GM12891 (cell line): Measurements from ENCODE around the gene FAM20C.

Source experiments
- POLR2A ChIP-seq: IDR thresholded peaks from 2 replicates; pipeline ENCODE4 v1.6.1; 2011; ENCODE audit warnings: low read depth, low read length, control low read depth
- POLR2AphosphoS5 ChIP-seq: IDR thresholded peaks from 2 replicates; pipeline ENCODE4 v1.6.1; 2011; ENCODE audit warnings: low read depth, low read length, control low read depth
- POU2F2 ChIP-seq: IDR thresholded peaks from 2 replicates; pipeline ENCODE4 v1.6.1; 2011; ENCODE audit warnings: low read depth, mild to moderate bottlenecking, control low read depth, low read length, moderate library complexity

- TF ChIP-seq POU2F2 (no peak), POLR2AphosphoS5 (no peak), POLR2A (no peak)
These were observed 106.0 kb downstream of the FAM20C start for GRCh38 chr7:298375-298702.
